Measurements from ENCODE around the gene ATP5MC3. TPM values are rescaled to one million over a fixed set of nuclear protein-coding genes. Genes with fewer than 3 reads are reported as not detected.

Gene ATP5MC3
- total RNA-seq, 1 experiment from 2014 or later: 287 TPM

DNA sequence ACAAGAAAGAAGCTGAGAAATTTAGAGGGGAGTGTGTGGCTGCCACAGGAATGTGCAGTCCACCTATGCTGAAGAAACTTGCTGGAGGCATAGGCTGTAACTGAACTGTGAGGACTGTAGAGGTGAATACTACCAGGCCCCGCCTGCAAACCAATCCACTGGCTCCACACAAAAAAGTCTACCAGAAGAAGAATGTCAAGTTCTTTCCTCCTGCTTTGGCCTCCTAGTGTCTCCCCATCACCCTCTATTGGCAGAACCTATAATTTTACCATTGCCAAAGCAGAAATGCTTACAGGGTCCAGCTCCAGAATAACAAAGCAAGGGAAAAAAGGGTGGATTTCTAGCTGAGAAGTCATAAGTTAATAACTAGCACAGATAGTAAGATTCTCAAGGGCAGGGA, 5.9 kb upstream of the ATP5MC3 start:
- intact Hi-C loops (cut with micrococcal nuclease; ENCODE audit: unreplicated experiment): no loop called here
- ChIA-PET CTCF (no interaction called here), POLR2A (no interaction called here)
- in situ Hi-C loops (cut with HindIII; ENCODE audit: low pct_unique_long_range_greater_than_20kb, low sequenced_read_pairs): no loop called here
- Histone ChIP-seq H3K4me1 (ENCODE audit: control insufficient read depth, insufficient read depth, low read length) (no peaks in the 10 kb centered on the region), H3K9me3 (ENCODE audit: control insufficient read depth, insufficient read depth, low read depth, low read length) (peaks cover under 1% of the 10 kb centered on the region; the same call in 1 of the 2 replicates), H3K27me3 (ENCODE audit: control insufficient read depth, insufficient read depth, low read length) (no peaks in the 10 kb centered on the region), H3K36me3 (ENCODE audit: control insufficient read depth, insufficient read depth, low read length) (no peaks in the 10 kb centered on the region), H3K27ac (ENCODE audit: low read length) (no peak overlapping the region), H3K4me3 (ENCODE audit: low read depth in 2 of 2, low read length in 2 of 2) (no peak overlapping the region)
- ATAC-seq (peak; percentile 48; the same call in 1 of the 2 replicates), DNase-seq (ENCODE audit: low read depth, low spot score) (no peak)
- BruUV-seq (replicated peaks): no TSS peak
- TF ChIP-seq, protein P1, sequence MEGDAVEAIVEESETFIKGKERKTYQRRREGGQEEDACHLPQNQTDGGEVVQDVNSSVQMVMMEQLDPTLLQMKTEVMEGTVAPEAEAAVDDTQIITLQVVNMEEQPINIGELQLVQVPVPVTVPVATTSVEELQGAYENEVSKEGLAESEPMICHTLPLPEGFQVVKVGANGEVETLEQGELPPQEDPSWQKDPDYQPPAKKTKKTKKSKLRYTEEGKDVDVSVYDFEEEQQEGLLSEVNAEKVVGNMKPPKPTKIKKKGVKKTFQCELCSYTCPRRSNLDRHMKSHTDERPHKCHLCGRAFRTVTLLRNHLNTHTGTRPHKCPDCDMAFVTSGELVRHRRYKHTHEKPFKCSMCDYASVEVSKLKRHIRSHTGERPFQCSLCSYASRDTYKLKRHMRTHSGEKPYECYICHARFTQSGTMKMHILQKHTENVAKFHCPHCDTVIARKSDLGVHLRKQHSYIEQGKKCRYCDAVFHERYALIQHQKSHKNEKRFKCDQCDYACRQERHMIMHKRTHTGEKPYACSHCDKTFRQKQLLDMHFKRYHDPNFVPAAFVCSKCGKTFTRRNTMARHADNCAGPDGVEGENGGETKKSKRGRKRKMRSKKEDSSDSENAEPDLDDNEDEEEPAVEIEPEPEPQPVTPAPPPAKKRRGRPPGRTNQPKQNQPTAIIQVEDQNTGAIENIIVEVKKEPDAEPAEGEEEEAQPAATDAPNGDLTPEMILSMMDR (IDR thresholded peaks at IDR 0.05): peak; percentile 44
- TF ChIP-seq SIN3A (IDR thresholded peaks at IDR 0.05; ENCODE audit: borderline replicate concordance, insufficient read depth, low read depth, low read length): no peak

DNA sequence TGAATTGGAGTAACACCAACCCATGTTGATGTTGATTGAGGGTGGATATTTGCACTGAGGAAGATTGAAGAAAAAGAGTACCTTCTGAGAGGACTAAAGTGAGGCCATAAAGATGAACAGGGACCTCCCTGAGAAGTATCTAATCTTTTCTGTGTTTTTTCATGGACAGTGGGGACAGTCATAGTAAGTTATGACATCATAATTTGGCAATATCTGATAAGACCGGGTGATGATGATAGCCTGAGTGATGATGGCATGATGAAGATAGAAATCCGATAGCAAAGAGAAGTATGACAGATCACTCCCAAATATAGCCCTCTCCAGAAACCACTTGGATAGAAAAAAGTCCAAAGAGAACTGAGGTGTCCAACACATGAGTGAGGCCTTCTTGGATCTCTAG, 2.2 kb upstream of the ATP5MC3 start:
- Histone ChIP-seq H3K27ac (ENCODE audit: low read length) (no peak overlapping the region), H3K36me3 (ENCODE audit: control insufficient read depth, insufficient read depth, low read length) (peaks cover 20% of the 10 kb centered on the region), H3K4me3 (ENCODE audit: low read depth in 2 of 2, low read length in 2 of 2) (no peak overlapping the region), H3K4me1 (ENCODE audit: control insufficient read depth, insufficient read depth, low read length) (peaks cover 5% of the 10 kb centered on the region; the same call in 1 of the 2 replicates), H3K9me3 (ENCODE audit: control insufficient read depth, insufficient read depth, low read depth, low read length) (peaks cover 5% of the 10 kb centered on the region; the same call in 1 of the 2 replicates), H3K27me3 (ENCODE audit: control insufficient read depth, insufficient read depth, low read length) (no peaks in the 10 kb centered on the region)
- TF ChIP-seq POLR2AphosphoS5 (IDR thresholded peaks at IDR 0.05; ENCODE audit: low read depth, low read length) (no peak), SIN3A (IDR thresholded peaks at IDR 0.05; ENCODE audit: borderline replicate concordance, insufficient read depth, low read depth, low read length) (no peak), TCF7L2 (IDR thresholded peaks at IDR 0.05; ENCODE audit: low read depth, low read length) (no peak)
- TF ChIP-seq, protein P1 (IDR thresholded peaks at IDR 0.05): no peak
- TF ChIP-seq, protein P2, sequence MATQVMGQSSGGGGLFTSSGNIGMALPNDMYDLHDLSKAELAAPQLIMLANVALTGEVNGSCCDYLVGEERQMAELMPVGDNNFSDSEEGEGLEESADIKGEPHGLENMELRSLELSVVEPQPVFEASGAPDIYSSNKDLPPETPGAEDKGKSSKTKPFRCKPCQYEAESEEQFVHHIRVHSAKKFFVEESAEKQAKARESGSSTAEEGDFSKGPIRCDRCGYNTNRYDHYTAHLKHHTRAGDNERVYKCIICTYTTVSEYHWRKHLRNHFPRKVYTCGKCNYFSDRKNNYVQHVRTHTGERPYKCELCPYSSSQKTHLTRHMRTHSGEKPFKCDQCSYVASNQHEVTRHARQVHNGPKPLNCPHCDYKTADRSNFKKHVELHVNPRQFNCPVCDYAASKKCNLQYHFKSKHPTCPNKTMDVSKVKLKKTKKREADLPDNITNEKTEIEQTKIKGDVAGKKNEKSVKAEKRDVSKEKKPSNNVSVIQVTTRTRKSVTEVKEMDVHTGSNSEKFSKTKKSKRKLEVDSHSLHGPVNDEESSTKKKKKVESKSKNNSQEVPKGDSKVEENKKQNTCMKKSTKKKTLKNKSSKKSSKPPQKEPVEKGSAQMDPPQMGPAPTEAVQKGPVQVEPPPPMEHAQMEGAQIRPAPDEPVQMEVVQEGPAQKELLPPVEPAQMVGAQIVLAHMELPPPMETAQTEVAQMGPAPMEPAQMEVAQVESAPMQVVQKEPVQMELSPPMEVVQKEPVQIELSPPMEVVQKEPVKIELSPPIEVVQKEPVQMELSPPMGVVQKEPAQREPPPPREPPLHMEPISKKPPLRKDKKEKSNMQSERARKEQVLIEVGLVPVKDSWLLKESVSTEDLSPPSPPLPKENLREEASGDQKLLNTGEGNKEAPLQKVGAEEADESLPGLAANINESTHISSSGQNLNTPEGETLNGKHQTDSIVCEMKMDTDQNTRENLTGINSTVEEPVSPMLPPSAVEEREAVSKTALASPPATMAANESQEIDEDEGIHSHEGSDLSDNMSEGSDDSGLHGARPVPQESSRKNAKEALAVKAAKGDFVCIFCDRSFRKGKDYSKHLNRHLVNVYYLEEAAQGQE (IDR thresholded peaks at IDR 0.05; ENCODE audit: insufficient read depth in 1 of 2, low read depth in 2 of 2, low read length in 1 of 2): no peak
- ChIA-PET POLR2A (no interaction called here), CTCF (no interaction called here)
- BruUV-seq (replicated peaks): no TSS peak
- in situ Hi-C loops (cut with HindIII; ENCODE audit: low pct_unique_long_range_greater_than_20kb, low sequenced_read_pairs) (no loop called here), intact Hi-C loops (cut with micrococcal nuclease; ENCODE audit: unreplicated experiment) (no loop called here)
- no peak for DNase-seq (ENCODE audit: low read depth, low spot score)
- ATAC-seq: no peak
